Activated CD4-positive, alpha-beta T cell treated with anti-CD3 and anti-CD28 coated beads, Interleukin-10, Interleukin-2, amounts not matched to agents 100 ng/mL and 50 ng/mL, durations not matched to agents 16 hours and 8 hours (primary cell): ENCODE results near the gene NID2.

ENCODE experiments used
- DNase-seq: peaks from one replicate; pipeline ENCODE4 v3.0.0-alpha.2; 2020

Gene NID2

DNA sequence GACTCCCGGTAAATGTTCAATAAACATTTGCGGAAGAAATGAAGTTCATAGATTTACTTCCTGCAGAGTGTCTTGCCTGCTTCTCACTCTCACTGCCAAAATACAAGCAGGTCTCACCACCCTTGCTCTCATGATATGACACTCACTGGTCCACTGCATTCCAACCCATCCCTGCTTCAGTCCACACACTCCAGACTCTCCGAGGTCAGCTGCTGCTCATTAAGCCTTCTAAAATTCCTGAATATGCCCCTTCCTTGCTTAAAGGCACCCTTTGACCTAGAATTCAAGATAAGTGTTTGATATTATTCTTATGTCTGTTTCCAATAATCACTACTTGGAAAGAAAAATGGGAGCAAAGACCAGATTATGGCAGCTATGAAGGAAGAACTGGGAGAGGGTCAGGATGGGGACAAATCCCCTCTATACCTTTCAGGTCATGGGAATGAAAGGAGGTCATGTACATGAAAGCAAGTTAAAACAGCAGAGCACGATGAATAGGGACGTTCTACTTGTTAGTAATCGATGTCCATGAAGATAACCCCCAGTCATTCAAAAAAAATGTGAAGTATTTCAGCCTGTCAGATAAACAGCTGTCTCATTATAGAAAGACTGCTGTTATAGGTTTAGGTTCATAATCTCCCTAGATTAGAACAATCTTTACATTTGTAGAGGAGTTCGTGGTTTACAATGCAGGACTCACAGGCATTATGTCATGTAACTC is 10.5 kb upstream of the NID2 start:
- no peak for DNase-seq

DNA sequence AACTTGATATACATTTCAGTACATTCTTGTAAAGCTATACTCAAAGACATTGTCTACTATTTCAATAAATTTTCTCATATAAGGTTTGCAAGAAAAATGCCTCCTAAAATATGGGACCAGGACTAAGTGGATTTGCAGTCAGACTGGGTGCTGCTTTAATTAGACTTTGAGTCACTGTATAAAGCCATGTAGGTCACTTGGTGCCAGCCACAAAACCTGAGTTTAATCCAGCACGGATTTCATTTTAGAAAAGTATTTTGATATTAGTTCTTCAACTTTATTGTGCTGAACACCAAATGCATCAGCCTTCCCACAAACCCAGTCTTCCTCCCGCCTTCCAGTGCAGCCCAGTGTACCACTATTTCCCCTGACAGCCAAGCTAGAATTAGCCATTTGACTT is 9.9 kb upstream of the NID2 start:
- no peak for DNase-seq

DNA sequence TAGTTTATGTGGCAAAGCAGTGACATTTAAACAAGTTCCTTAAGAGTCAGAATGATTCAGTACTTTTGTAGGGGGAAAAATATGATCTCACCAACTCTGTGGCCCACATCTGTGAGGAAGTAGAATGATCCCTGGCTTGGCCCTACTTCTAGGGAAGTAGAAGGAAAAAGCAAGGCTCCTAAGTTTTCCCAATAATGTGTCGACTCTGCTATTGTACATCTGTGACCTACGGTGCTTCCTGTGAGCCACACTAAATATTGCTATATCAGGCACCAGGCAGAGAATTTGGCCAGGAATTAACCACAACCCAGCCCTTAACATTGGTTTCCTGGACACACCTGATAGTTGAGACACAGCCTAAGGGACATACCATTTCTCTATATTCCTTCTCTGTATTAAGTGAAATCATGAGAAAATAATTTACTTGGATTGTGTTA is 9.3 kb upstream of the NID2 start:
- no peak for DNase-seq

DNA sequence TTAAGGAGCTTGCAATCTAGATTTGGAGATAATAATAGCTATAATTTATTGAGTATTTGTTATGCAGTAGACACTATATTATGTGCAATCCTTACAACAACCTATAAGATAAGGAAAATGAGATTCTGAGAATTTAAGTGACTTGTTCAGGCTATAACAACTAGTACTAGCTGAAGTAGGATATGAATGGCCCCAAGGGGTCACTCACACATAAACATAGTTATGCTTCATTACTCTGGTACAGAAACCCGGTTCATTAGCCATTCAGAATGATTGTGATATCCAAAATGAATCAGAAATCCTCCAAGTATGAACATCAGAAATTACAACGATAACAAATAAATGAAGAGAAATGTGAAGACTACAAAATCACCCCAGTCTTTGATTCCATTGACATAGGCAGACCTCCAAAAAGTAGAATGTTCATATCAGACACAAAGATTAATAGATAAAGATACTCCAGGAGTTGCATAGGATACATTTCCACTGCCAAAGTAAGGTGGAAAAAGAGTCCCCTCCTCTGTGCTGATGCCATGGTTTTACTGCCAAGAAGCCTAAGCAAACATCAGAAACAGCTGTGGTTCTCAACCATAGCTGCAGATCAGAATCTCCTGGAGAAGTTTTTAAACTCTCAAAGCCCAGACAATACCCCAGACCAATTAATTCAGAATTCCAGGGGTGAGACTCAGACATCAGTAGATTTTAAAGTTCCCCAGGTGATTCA is 8.6 kb upstream of the NID2 start:
- DNase-seq = no peak

DNA sequence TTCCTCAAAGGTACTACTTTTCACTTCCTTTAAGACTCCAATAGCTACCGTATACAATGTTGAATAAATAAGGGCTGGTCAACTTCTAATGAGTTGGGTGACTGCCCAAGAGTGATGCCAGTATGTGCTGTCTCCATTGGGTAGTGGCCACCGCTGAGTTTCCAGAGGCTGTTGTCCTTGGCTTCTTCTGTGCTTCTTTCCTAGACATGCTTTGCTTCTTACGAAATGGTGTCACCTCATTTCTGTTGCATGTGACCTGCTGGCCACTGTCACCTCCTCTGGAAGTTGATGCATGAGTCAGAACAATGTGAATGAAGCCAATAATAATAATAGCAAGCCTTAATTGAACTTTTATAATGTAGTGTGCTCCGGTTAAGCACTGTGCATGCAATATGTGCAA is 7.5 kb upstream of the NID2 start:
- DNase-seq = no peak

DNA sequence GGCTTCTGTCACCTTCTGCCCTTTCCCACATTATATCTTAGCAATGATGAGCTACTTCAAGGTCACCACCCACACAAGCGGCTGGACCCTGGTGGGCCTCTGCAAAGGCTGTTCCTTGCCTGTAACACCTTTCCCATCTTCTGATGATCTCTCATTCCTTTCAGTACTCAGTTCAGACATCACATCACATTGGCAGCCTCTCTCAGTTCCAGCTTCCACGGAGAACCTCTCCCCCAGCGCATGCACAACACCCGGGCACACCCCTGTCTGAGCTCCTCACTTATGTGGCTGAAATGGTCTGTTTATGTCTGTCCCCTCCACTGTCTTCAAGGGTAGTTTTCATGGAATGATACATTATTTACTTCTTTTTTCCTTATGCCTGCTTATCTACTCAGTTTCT is 6.5 kb upstream of the NID2 start:
- no peak for DNase-seq

DNA sequence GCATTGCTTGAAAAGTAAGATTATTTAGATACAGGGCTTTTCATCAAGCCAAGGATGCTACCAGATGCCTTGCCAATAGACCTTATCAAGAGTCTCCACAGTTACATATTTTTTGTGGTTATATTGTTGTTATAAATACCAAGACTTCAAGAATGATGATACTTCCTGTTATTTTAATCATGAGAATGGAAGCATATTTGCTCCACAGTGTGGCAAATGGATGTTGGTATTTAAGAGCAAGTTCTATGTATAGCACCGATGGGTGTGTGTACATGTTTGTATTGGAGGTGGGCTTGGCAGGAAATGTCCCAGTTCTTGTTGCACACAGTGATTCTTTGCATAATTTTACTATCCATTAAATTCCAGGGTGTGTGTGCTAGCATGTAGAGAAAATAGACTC is 4.4 kb upstream of the NID2 start:
- no peak for DNase-seq

DNA sequence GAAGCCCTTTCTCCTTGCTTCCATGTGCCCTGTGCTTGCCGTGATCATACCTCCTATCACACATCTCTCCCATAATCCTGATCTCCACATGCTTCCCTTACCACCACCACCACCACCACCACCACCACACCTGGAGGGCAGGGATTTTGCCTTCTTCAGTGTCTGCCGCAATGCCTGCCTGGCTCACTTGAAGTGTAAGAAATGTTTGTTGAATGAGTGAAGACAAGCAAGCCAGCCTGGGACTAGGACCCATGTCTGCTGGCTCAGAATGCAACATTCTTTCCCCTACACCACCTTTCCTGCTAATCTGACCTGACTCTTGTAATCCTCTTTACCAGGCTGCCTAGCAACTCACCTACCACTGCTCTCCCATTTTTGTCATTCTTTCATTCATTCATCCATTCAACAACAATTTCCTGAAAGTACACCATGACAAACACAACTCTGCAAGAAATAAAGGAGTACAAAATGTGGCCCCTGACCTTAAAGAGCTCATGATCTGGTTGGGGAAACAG is 3.5 kb upstream of the NID2 start:
- no peak for DNase-seq

DNA sequence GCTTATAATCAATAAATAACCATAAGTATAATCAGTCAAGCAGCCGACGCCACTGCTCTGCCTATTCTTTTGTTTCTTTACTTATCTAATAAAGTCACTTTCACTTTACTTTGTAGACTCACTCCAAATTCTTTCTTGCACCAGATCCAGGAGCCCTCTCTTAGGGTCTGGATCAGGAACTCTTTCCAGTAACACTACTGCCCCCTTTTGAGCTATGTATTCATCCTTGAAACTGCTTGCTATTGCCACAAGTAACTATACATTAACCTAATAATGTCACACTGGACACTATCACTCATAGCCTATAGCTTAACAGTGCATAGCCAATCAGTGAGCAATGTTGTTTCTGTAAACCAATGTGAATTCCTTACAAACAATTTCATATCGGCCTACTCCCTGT is 2.8 kb upstream of the NID2 start:
- no peak for DNase-seq

DNA sequence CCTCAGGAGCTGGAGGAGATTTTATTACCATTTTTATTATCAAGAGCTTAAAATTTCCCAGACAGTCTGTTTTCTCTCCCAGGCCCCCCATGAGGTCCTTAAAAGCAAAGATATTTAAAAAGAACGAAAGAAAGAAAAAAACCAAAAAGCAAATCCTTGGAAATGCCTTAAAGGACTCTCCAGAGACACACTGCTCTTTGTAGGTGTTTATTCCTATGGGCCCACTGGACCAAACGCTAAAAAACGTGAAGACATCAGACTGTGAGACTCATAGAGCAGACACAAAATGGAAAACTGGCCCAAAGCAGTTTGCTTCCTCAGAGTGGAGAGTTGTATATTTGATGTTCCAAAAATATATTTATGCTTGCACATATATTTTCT is 1.2 kb upstream of the NID2 start:
- DNase-seq = no peak

DNA sequence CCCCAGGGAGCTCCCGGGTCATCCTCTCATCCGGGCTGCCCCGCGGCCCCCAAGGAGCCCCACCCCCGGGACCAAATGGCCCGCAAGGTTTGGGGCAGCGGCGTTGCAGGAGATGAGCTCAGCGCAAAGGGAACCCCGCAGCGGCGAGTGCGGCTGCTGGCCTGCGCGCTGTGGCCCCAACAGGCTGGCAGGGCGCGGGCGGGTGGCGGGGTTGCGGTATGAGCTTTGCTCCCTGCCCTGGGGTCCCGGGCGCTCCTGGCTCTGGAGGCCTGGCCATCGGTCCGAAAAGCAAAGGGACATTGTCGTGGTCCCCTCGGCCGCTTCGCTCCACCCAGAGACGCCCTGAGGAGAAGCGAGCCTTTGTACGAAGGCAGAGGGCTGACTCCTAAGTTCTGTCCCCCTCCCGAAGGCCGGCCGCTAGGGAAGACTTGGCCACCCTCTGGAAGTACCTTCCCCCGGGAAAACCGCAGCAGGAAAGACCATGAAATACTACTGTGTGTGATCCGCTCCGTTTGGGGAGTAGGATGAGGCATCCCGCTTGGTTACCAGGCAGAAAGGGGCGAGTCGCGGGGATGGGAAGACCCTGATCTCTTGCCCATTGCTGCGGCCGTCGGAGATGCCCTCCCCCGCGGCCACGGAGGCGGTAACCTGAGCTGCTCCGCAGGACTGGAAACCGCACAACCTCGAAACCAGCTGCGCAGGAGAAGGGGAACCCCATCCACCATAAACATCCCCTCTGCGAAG is 620 bp upstream of the NID2 start:
- no peak for DNase-seq

DNA sequence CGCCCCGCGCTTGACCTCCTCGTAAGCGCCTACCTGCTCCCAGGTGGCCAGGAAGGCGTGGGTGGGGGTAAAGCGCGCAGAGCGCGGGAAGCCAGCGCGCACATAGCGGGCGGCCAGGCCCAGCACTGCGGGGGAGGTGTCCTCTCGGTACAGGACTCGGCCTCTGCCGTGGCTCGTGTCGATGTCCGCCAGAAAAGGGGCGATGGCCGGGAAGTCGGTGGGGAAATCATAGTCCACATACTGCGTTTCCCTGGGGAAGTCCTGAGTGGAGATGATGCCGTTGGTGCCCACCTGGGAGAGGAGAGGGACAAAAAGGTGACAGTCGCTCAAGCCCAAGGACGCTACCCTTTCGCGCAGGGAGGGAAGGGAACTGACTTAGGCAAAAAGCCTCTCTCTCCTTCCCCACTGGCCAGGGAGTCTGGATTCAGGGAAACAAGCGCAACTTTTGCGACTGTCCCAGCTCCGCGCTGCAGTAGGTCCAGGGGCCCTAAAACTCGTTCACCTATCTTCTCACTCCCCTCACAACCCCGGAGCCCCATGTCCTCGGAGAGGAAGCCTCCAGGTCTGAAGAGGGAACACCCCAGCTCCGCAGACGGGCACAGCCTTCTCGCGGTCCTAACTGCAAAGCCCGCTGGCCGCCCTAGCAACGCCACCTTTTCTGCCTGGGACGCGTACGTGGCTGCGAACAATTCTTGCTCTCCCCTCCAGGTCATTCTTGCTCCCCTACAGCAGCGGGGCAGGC is 815 bp downstream of the NID2 start:
- DNase-seq = peak; percentile 11

DNA sequence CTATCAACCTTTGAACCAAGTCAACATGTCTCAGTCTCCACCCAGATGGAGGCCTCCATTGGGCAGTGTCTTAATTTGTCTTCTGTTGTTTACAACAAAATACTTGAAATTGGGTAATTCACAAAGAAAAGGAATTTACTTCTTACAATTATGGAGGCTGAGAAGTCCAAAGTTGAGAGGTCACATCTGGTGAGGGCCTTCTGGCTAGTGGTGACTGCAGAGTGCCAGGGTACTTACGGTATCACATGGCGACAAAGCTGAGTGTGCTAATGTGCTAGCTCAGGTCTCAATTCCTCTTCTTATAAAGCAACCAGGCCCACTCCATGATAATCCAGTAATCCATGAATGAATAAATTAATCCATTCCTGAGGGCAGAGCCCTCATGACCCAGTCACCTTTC is 4.7 kb downstream of the NID2 start:
- DNase-seq = no peak

DNA sequence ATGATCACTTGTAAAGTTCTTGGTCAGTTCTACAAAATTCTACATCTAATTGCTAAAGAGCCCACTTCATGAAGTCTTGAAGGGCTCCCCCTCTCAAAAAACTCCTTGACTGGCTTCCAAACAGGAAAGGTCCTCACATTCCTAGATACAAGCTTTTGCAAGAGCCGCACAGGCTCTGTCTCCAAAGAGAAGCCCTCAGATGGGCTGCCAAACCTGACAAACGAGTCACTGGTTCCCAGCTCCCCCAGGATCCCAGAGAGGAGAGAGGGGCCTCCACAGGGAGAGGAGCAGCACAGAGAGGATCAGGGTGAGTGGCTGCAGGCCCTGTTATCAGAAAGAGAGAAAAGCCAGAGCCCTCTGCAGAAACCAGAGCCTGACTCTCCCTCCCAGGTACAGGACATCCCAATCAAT is 5.8 kb downstream of the NID2 start:
- no peak for DNase-seq

DNA sequence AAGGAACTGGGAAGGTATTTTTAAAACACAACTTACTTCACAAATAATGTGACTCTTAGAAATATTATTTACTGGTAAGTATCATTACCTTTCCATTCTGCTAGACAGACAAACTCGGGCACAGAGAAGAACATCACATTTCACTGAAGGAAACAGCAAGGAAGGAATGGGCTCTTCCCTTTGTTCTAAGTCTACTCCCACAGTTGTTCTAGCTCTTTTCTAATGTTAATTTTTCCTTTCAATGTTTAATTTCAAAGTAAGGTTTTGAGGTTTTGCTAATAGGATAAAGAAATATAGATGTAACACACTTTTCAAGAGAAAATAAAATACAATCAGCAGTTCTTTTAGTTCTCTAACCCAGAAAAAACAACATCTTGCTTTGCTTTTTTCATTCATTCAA is 7.0 kb downstream of the NID2 start:
- no peak for DNase-seq

DNA sequence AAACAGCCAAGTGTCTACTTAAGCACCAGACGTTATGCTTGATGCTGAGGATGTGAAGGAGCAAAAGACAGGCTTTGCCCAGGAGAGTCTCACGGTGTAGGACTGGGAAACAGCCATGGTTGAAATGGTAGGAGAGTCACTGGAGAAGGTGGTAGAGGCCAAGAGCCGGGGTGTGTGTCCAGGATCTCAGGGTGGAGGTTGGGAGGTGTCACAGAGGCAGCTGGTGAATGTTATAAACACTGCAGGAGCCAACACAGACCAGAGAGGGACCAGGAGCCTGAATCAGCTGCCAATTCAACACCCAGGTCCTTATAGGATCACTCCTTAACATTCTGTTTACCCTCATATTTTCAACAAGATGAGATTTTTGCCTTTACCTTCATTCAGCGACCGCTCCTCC is 7.5 kb downstream of the NID2 start:
- DNase-seq = no peak

DNA sequence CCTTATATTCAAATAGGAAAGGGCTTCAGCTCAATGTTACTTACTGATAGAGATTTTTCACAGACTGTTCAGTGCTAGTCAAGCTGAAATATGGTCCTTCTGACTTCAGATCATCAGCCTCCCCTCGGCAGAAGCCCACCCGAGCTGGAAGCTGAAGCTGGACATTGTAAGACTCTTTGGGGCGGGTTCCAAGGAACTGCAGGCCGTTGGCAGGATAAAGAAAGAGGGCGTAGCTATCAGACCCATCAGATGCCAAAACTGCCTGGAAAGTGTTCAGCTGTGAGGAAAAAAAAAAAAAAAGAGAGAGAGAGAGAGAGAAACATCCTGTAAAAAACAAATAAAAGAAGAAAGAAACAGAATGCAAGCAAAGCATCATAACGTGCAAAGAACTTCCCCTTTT is 8.8 kb downstream of the NID2 start:
- DNase-seq = no peak

DNA sequence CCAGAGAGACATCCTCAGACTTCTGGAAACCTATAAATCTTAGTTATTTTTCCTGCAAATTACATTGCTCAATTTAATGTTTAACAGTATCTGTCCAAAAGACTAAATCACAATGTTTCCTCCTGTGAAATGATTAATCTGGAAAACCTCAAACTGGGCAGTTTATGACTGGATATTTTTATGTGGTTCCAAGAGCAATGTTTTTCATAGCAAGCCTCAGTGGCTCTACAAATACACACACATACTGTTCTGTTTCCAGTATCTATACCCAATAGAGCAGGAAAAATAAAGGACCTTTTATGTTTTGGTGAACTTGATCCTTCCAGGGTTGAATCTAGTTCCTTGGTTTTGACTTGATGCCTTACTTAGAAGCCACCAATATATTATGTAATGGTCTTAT is 9.2 kb downstream of the NID2 start:
- no peak for DNase-seq

DNA sequence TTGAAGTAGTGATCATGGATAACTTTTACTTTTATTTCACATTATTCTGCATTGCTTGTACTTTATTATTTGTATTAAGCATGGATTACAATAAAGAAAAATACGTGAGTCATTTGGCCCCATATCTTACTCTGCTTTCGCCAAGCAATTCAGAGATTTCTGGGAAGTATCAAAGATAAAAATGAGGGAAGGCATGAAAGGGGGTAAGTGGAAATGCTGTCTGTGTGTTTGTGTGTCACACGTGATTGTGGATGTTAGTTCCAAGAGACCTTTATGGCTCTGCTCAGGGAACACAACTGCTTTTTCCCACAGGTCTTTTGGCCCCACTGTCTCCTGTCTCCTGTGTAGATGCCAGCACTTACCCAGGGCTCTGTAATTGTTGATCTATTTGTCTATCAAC is 10.5 kb downstream of the NID2 start:
- DNase-seq = no peak

DNA sequence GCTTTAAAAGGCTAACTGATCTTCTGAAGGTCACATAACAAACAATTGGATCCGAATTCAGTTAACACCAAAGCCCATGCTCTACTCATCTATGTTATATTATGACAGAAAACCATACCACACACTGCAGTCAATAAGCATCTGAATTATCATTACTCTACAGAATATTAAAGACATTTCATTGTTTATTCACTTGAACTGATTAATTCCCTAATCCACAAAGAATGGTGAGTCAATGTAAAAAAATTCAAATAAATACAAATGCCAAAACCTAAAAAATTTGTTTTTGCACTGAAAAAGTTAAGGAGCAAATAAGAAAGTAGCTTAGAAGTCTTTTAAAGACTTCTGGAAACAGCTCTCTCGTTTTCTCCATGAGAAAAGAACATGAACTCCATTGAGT is 13.7 kb downstream of the NID2 start:
- no peak for DNase-seq

DNA sequence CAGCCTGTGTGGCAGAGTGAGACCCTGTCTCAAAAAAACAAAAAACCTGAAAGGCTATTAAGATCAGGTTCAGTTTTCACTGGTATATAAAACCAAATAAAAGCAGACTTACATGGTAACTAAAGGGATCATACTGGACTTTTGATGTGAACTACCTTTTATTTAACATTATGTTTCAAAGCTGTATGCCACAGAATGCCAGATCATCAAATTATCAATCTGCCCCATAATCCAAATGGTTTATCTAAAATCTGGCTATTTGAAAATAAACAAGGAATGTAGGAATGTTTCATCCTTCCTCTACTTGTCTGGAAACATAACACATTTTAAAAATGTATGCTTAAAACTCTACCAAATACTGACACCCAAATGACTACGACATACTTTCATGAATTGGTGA is 14.2 kb downstream of the NID2 start:
- DNase-seq = no peak

DNA sequence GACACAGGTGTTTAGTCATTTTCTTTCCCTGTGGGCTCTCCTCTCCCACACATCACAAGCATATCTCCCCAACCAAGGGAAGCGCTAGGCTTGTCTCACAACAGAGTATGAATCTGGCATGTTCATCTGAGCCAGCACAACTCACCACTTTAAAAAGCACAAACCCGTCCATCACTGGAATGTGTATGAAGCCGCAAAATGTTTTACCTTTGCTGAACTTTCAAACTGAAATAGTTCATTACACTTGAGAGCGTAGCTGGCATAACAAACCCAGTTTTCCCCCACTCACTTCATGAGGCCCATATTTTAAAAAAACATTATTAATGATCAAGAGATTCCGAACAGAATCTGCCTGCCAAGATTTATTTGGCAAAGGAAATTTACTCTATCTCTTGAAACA is 15.8 kb downstream of the NID2 start:
- DNase-seq = no peak

DNA sequence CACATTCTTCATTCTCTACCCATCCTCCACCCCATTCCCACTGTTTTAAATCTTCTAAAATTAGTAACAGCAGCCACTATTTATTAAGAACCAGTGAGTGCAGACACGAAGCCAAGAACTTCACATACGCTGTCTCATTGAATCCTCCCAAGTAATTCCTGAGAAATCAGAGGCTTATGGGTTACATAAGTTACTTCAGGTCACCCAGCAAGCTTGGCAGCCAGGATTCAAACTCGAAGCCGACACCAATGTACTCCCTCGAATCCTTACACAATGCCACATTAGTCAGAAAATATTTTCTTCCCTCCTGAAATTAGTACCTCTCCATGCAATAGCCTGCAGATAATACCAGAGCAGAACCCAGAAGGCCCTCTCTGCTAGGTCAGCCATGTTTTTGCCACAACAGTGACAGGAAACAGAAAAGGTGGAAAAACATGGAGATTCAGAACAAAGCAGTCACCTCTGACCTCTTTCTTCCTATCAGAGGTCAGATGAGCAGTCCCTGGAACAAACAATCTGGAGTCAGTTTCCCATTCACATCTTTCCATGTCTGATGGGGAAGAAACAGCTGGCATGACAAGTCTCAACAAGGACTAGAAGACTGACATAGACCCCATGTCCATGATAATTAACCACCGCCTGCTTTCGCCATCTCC is 16.4 kb downstream of the NID2 start:
- no peak for DNase-seq
